Breast epithelium (tissue), 4 donors: ENCODE data around the gene TCHHL1. TPM values are rescaled to one million over a fixed set of nuclear protein-coding genes. Genes with fewer than 3 reads are reported as not detected.

ENCODE experiments used
- DNase-seq, 2 donors: peaks; one replicate each; pipeline ENCODE4 v3.0.0-alpha.2; 2019; ENCODE audit warnings: low spot score in 2 of 2
- H3K27ac ChIP-seq, 2 donors: fragments of 200-600 bp; sonication (generic) in 1 of 2; one replicate each; pipeline ENCODE4 v1.5.1; 2016 to 2019; ENCODE audit warnings: mild to moderate bottlenecking in 1 of 2
- H3K27me3 ChIP-seq, 2 donors: fragments of 200-600 bp; sonication (generic) in 1 of 2; one replicate each; pipeline versions ENCODE4 v1.5.1 to v1.6.0; 2017 to 2019; ENCODE audit warnings: control low read depth in 1 of 2, mild to moderate bottlenecking in 1 of 2
- H3K36me3 ChIP-seq: fragments of 200-600 bp; one replicate; pipeline ENCODE4 v1.5.1; 2019
- H3K4me1 ChIP-seq, 2 donors: fragments of 200-600 bp; sonication (generic); one replicate each; pipeline ENCODE4 v1.5.1; 2016 to 2019; ENCODE audit warnings: control low read depth in 1 of 2
- H3K4me3 ChIP-seq, 3 donors: fragments of 200-600 bp; sonication (generic); 1 replicate in 2 of 3; 2 replicates in 1 of 3; pipeline ENCODE4 v1.5.1; 2016 to 2019; ENCODE audit warnings: mild to moderate bottlenecking in 3 of 3, moderate library complexity in 2 of 3
- H3K9me3 ChIP-seq, 2 donors: fragments of 200-600 bp; sonication (generic) in 1 of 2; one replicate each; pipeline ENCODE4 v1.5.1; 2016 to 2019; ENCODE audit warnings: control low read depth in 1 of 2
- CTCF ChIP-seq, 3 donors: fragments of 450-650 bp; IDR thresholded peaks; one replicate each; pipeline ENCODE4 v1.5.1; 2016 to 2017; ENCODE audit warnings: antibody characterized with exemption in 3 of 3, mild to moderate bottlenecking in 3 of 3, moderate library complexity in 3 of 3
- POLR2A ChIP-seq: fragments of 450-650 bp; IDR thresholded peaks from one replicate; pipeline ENCODE4 v1.6.1; 2016; ENCODE audit warnings: antibody characterized with exemption, mild to moderate bottlenecking, moderate library complexity
- POLR2AphosphoS5 ChIP-seq, 3 donors: sonication (generic); formaldehyde crosslinking; IDR thresholded peaks; one replicate each; pipeline ENCODE4 v1.6.1; 2017; ENCODE audit warnings: antibody characterized with exemption in 3 of 3
- intact Hi-C: fragments of 100-400 bp; cut with DNase I; formaldehyde crosslinking; loops from one replicate; pipeline ENCODE4 v1.15.1; 2023; ENCODE audit warnings: low total_unique reads
- total RNA-seq, 3 donors: library from RNA; depleted of rRNA; stranded (reverse); fragments of >200 nt; gene quantifications; one replicate each; pipeline ENCODE4 v1.1.0, GENCODE V29; 2016

TCHHL1 gene
- total RNA-seq, 3 donors from 2014 or later: not detected

GRCh38 chr1:152050886-152051675 is 37.8 kb downstream of the TCHHL1 start:
- no peak for DNase-seq
- no peak for TF ChIP-seq POLR2AphosphoS5 (IDR thresholded peaks at IDR 0.05)
- no peak for TF ChIP-seq CTCF (IDR thresholded peaks at IDR 0.05)
- no peak for TF ChIP-seq POLR2A
- intact Hi-C loops: no loop called here

GRCh38 chr1:152049291-152050083 is 39.4 kb downstream of the TCHHL1 start:
- no peaks in the 10 kb centered on the region for H3K27me3 ChIP-seq
- no peaks in the 10 kb centered on the region for H3K9me3 ChIP-seq
- no peaks in the 10 kb centered on the region for H3K36me3 ChIP-seq
- no peaks in the 10 kb centered on the region for H3K4me1 ChIP-seq
- TF ChIP-seq POLR2AphosphoS5 (IDR thresholded peaks at IDR 0.05) (no peak), POLR2A (no peak), CTCF (IDR thresholded peaks at IDR 0.05) (no peak)
- H3K4me3 ChIP-seq: no peak overlapping the region
- intact Hi-C loops: no loop called here
- peak overlapping the region in 1 of 2 donors; percentile 94 for H3K27ac ChIP-seq
- DNase-seq: no peak

More at GRCh38 chr1:152050886-152051675, 37.8 kb downstream of the TCHHL1 start:
- no peaks in the 10 kb centered on the region for H3K9me3 ChIP-seq
- H3K27ac ChIP-seq: peak overlapping the region in 1 of 2 donors; percentile 34
- no peaks in the 10 kb centered on the region for H3K4me1 ChIP-seq
- H3K27me3 ChIP-seq: no peaks in the 10 kb centered on the region
- H3K4me3 ChIP-seq: no peak overlapping the region
- H3K36me3 ChIP-seq: no peaks in the 10 kb centered on the region

- intact Hi-C loops: no loop called here
- TF ChIP-seq POLR2AphosphoS5 (IDR thresholded peaks at IDR 0.05): peak in 2 of 3 donors; percentile 50 to 61
- TF ChIP-seq CTCF (IDR thresholded peaks at IDR 0.05): peak in 2 of 3 donors; percentile 43 to 44
- TF ChIP-seq POLR2A: no peak
- H3K4me3 ChIP-seq: peak overlapping the region in 2 of 3 donors; percentile 33 to 57
- H3K36me3 ChIP-seq: no peaks in the 10 kb centered on the region
- H3K27ac ChIP-seq: peak overlapping the region; percentile 94 to 96
- no peaks in the 10 kb centered on the region for H3K4me1 ChIP-seq
- no peaks in the 10 kb centered on the region for H3K9me3 ChIP-seq
- H3K27me3 ChIP-seq: no peaks in the 10 kb centered on the region
- DNase-seq: peak; percentile 90 to 93
Observed at GRCh38 chr1:152048416-152049009, 40.4 kb downstream of the TCHHL1 start.

GRCh38 chr1:152047730-152048415 is 41.0 kb downstream of the TCHHL1 start:
- peak; percentile 81 to 92 for DNase-seq
- H3K4me1 ChIP-seq: no peaks in the 10 kb centered on the region
- no peaks in the 10 kb centered on the region for H3K9me3 ChIP-seq
- H3K27me3 ChIP-seq: no peaks in the 10 kb centered on the region
- peak overlapping the region in 2 of 3 donors; percentile 33 to 57 for H3K4me3 ChIP-seq
- H3K27ac ChIP-seq: peak overlapping the region; percentile 94 to 96
- intact Hi-C loops: no loop called here
- no peaks in the 10 kb centered on the region for H3K36me3 ChIP-seq
- TF ChIP-seq POLR2AphosphoS5 (IDR thresholded peaks at IDR 0.05): peak; percentile 70 to 79 (median 77)
- peak; percentile 27 to 52 (median 45) for TF ChIP-seq CTCF (IDR thresholded peaks at IDR 0.05)
- no peak for TF ChIP-seq POLR2A
